Measurements from ENCODE around the gene REC8. TPM values are rescaled to one million over a fixed set of nuclear protein-coding genes. Genes with fewer than 3 reads are reported as not detected.
A peak's percentile ranks its signal among the peaks of the same experiment; 100 is the strongest.

REC8 gene
- total RNA-seq, 1 experiment from 2014 or later, result 58.0 TPM

GRCh38 chr14:24195186-24196070, 23.5 kb downstream of the REC8 start, which contains the start of gene TM9SF1:
Gene TM9SF1, minus strand, starts transcription at chr14:24195441. Its CDS starts 422 bp downstream, at chr14:24195019.
- Histone ChIP-seq H4K20me1 (ENCODE audit: control insufficient read depth, insufficient read depth, insufficient read length) (no peaks in the 10 kb centered on the region), H3K4me1 (ENCODE audit: insufficient read depth, low read length) (no peaks in the 10 kb centered on the region), H2BK15ac (ENCODE audit: low read depth, low read length) (no peak within 1 kb of the TSS; the same call in 1 of the 2 replicates), H3K9ac (ENCODE audit: extremely low read depth, insufficient read length, low read length) (peak within 1 kb of the TSS; percentile 69), H3K56ac (ENCODE audit: insufficient read length, low read depth, low read length) (no peak within 1 kb of the TSS), H3K4me2 (ENCODE audit: insufficient read depth, insufficient read length, low read length) (peak within 1 kb of the TSS; percentile 71), H2AK5ac (ENCODE audit: insufficient read length, low read length) (no peak within 1 kb of the TSS), H3K79me2 (ENCODE audit: insufficient read depth, low read length) (no peaks in the 10 kb centered on the region), H2AFZ (ENCODE audit: low read length) (no peak within 1 kb of the TSS), H3K27ac (ENCODE audit: insufficient read length, low read depth, low read length) (peak within 1 kb of the TSS; percentile 7), H4K8ac (replicated peaks; ENCODE audit: insufficient read length, low read depth, low read length) (no peak within 1 kb of the TSS), H4K91ac (ENCODE audit: insufficient read length, low read depth, low read length) (no peak within 1 kb of the TSS), H3K9me3 (ENCODE audit: control insufficient read depth, low read depth, low read length) (no peaks in the 10 kb centered on the region), H3K79me1 (ENCODE audit: insufficient read depth, low read depth, low read length, poor library complexity, severe bottlenecking) (no peaks in the 10 kb centered on the region), H2BK12ac (ENCODE audit: insufficient read length, low read depth, low read length) (peak within 1 kb of the TSS; percentile 17), H3T11ph (ENCODE audit: low read length) (no peak within 1 kb of the TSS), H3K14ac (ENCODE audit: insufficient read depth, low read length) (peak within 1 kb of the TSS; percentile 94), H3K18ac (ENCODE audit: insufficient read length, low read depth, low read length) (peak within 1 kb of the TSS; percentile 87), H2BK120ac (ENCODE audit: low read depth, low read length, poor library complexity, severe bottlenecking) (peak within 1 kb of the TSS; percentile 69), H3K27me3 (ENCODE audit: insufficient read depth, low read length) (no peaks in the 10 kb centered on the region), H2BK20ac (ENCODE audit: low read depth, low read length, poor library complexity, severe bottlenecking) (no peak within 1 kb of the TSS), H3K23ac (ENCODE audit: insufficient read length, low read depth, low read length) (no peak within 1 kb of the TSS), H3K4ac (ENCODE audit: low read depth, low read length) (no peak within 1 kb of the TSS), H2BK5ac (ENCODE audit: insufficient read length, low read length) (no peak within 1 kb of the TSS), H3K23me2 (ENCODE audit: insufficient read length, low read depth, low read length, poor library complexity, severe bottlenecking) (peaks cover 8% of the 10 kb centered on the region), H4K5ac (ENCODE audit: insufficient read length, low read depth, low read length) (no peak within 1 kb of the TSS)
- Mint-ChIP-seq H3K27ac (peak within 1 kb of the TSS; percentile 96 to 98 (median 97)), H3K4me1 (peaks cover 24 to 26% of the 10 kb centered on the region in 2 experiments), H3K36me3 (ENCODE audit: insufficient read depth in 1 of 3, low read depth in 3 of 3) (peaks cover 17 to 52% (median 47%) of the 10 kb centered on the region in 3 experiments), H3K27me3 (ENCODE audit: low read depth) (no peaks in the 10 kb centered on the region), H3K9me3 (peaks cover 0 to 1% of the 10 kb centered on the region in 2 experiments; a peak in 2 of 5 replicates), H3K4me3 (peak within 1 kb of the TSS; percentile 92 to 98)
- peak; percentile 89 for DNase-seq
- TF ChIP-seq CTCF (conservative IDR thresholded peaks at IDR 0.05), result no peak
- WGBS (ENCODE audit: extremely low coverage, insufficient read length, low lambda C conversion rate), result no CpG with 5 or more reads among the region's 89 CpGs
